PFSK-1 (cell line): ENCODE results near the gene SLC6A19.

Source experiments
- FOXP2 ChIP-seq: optimal IDR thresholded peaks from 2 replicates; pipeline ENCODE3; 2011; ENCODE audit warnings: borderline replicate concordance, control low read depth, inconsistent platforms; ENCODE audit not compliant: insufficient read depth; ENCODE audit errors: extremely low read length, extremely low read depth
- POLR2AphosphoS5 ChIP-seq: IDR thresholded peaks from 2 replicates; pipeline ENCODE4 v1.6.1; 2012; ENCODE audit warnings: low read depth, mild to moderate bottlenecking, control low read depth, low read length, moderate library complexity
- SIN3A ChIP-seq: IDR thresholded peaks from 2 replicates; pipeline ENCODE4 v1.6.1; 2012; ENCODE audit warnings: mild to moderate bottlenecking, low read length, moderate library complexity, borderline replicate concordance; ENCODE audit not compliant: insufficient read depth
- TAF1 ChIP-seq: IDR thresholded peaks from 2 replicates; pipeline ENCODE4 v1.6.1; 2012; ENCODE audit warnings: low read length, control low read depth, borderline replicate concordance; ENCODE audit not compliant: insufficient read depth
- TF ChIP-seq, protein P1 (sequence below), 2 experiments: IDR thresholded peaks; 2 replicates each; pipeline versions ENCODE4 v1.6.1 to v1.8.0; 2011 to 2012; ENCODE audit warnings: low read depth in 2 of 2, low read length in 2 of 2, control low read depth in 1 of 2, inconsistent platforms in 1 of 2, mild to moderate bottlenecking in 1 of 2, moderate library complexity in 1 of 2; ENCODE audit not compliant: insufficient read depth in 1 of 2

The SLC6A19 gene

DNA sequence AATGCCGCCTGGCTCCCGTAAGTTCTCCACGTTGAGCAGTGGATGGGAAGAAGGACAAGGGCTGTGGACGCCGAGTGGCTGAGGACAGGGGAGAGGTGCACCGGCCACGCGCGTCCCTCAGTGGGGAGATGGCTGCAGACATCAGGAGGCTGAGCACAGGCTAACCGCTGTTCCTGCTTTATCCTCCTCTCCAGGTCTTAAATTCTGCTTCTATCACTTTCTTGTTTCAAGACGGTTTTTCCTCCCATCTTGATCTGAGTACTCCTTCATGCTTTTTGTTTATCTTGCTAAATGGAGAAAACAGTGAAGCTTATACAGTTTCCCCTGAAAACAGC is 42.1 kb upstream of the SLC6A19 start:
- TF ChIP-seq, protein P1, sequence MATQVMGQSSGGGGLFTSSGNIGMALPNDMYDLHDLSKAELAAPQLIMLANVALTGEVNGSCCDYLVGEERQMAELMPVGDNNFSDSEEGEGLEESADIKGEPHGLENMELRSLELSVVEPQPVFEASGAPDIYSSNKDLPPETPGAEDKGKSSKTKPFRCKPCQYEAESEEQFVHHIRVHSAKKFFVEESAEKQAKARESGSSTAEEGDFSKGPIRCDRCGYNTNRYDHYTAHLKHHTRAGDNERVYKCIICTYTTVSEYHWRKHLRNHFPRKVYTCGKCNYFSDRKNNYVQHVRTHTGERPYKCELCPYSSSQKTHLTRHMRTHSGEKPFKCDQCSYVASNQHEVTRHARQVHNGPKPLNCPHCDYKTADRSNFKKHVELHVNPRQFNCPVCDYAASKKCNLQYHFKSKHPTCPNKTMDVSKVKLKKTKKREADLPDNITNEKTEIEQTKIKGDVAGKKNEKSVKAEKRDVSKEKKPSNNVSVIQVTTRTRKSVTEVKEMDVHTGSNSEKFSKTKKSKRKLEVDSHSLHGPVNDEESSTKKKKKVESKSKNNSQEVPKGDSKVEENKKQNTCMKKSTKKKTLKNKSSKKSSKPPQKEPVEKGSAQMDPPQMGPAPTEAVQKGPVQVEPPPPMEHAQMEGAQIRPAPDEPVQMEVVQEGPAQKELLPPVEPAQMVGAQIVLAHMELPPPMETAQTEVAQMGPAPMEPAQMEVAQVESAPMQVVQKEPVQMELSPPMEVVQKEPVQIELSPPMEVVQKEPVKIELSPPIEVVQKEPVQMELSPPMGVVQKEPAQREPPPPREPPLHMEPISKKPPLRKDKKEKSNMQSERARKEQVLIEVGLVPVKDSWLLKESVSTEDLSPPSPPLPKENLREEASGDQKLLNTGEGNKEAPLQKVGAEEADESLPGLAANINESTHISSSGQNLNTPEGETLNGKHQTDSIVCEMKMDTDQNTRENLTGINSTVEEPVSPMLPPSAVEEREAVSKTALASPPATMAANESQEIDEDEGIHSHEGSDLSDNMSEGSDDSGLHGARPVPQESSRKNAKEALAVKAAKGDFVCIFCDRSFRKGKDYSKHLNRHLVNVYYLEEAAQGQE (IDR thresholded peaks at IDR 0.05; ENCODE audit: insufficient read depth in 1 of 2, low read depth in 2 of 2, low read length in 2 of 2): no peak
- TF ChIP-seq SIN3A (no peak), FOXP2 (no peak), POLR2AphosphoS5 (no peak), TAF1 (no peak)

DNA sequence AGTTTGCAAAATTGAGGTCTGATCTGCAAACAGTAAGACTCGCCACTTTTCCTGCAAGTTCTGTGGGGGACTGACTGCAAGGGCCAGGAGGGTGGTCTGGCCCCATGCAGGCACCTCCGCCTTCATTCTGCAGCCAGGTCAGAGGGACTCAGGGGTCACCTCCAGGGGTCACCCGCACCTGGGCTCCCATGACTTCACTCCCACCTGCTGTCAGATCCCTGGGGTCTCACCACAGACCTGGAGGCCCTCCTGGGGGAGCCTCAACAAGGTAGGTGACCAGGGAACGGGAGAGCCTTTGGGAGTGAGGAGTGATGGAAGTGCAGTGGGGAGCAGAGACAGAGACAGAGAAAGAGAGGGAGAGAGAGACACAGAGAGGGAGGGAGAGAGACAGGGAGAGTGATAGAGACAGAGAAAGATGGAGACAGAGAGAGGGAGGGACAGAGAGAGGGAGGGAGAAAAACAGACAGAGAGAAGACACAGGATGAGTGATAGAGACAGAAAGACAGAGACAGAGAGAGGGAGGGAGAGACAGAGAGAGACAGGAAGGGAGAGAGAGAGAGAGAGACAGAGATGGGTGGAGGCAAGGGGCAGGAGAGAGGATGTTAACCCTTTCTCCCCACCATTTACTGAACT is 41.5 kb upstream of the SLC6A19 start:
- TF ChIP-seq TAF1 (no peak), POLR2AphosphoS5 (no peak), SIN3A (no peak), FOXP2 (no peak)
- TF ChIP-seq, protein P1 (IDR thresholded peaks at IDR 0.05; ENCODE audit: insufficient read depth in 1 of 2, low read depth in 2 of 2, low read length in 2 of 2): no peak

DNA sequence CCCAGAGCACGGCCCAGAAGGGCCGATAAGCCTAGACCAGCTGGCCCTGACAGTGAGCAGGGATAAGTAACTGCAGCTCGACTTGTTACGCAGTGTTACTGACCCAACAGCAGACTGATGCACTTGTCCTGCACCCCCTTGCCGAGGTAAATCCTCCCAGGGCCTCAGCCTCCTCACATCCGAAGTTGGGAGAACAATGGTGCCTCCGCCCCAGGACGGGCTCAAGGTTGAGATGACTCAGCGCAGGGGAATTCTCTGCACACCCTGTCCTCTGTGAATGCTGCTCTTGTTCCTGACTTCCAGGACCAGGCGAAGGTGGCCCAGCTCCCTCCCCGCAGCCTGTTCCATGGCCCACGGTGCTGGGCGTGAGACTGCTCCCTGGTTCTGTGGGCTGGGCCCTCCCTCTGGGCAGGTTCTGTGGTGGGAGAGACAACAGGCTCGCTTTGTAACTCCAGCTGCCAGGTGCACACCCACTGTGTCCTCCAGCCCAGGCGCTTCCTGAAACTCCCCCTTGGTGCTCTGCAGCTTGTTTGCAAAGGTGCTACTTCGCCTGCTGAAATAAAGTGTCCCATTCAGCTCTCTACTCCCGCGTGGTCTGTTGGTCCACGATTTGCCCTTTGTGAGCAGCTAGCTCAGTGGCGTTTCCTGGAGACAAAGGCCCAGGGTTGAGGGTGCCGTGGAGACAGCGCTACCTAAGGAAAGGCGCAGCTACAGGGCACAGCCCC is 40.1 kb upstream of the SLC6A19 start:
- TF ChIP-seq, protein P1 (IDR thresholded peaks at IDR 0.05; ENCODE audit: insufficient read depth in 1 of 2, low read depth in 2 of 2, low read length in 2 of 2): no peak
- TF ChIP-seq SIN3A (no peak), FOXP2 (no peak), POLR2AphosphoS5 (no peak), TAF1 (no peak)

DNA sequence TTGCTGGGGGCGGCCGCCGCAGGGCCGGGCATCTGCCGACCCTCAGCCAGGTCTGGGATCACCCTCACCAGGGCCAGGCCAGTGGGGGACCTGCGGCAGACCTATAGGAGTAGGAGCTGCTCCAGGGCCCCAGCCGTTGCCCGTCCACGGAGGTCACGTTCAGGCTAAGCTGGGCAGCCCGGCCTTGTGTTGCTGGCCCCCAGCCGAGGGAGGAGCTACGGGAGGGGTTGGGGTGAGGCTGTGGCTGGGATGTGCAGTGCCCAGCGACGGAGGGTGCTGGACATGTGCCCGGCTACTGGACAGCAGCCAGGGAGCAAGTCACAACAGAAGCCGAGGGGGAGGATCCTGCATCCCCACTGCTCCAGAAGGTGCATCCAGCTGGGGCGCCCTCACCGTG is 39.6 kb upstream of the SLC6A19 start:
- TF ChIP-seq, protein P1 (IDR thresholded peaks at IDR 0.05; ENCODE audit: insufficient read depth in 1 of 2, low read depth in 2 of 2, low read length in 2 of 2): no peak
- TF ChIP-seq SIN3A: no peak
- TF ChIP-seq FOXP2: no peak
- no peak for TF ChIP-seq TAF1
- TF ChIP-seq POLR2AphosphoS5: no peak
